SJSA1 (cell line): ENCODE measurements around the gene GPR87. TPM values are rescaled to one million over a fixed set of nuclear protein-coding genes. Genes with fewer than 3 reads are reported as not detected.
A peak's percentile ranks its signal among the peaks of the same experiment; 100 is the strongest.

Experiments
- DNase-seq, 2 experiments: peaks; one replicate each; pipeline ENCODE4 v3.0.0-alpha.2; 2015 to 2020; ENCODE audit warnings: low spot score in 2 of 2, low read depth in 1 of 2
- H3K27ac ChIP-seq: fragments of 250-450 bp; sonication (Bioruptor Pico); 2 replicates; pipeline ENCODE4 v1.5.1; 2020; ENCODE audit warnings: mild to moderate bottlenecking, moderate library complexity
- H3K27me3 ChIP-seq: fragments of 250-450 bp; sonication (Bioruptor Pico); replicated peaks from 2 replicates; pipeline ENCODE4 v1.5.1; 2020; ENCODE audit warnings: mild to moderate bottlenecking, moderate library complexity
- H3K36me3 ChIP-seq: fragments of 250-450 bp; sonication (Bioruptor Pico); 2 replicates; pipeline ENCODE4 v1.5.1; 2020; ENCODE audit warnings: mild to moderate bottlenecking
- H3K4me1 ChIP-seq: fragments of 250-450 bp; sonication (Bioruptor Pico); replicated peaks from 2 replicates; pipeline ENCODE4 v1.6.1; 2021; ENCODE audit warnings: mild to moderate bottlenecking
- H3K4me3 ChIP-seq: fragments of 250-450 bp; sonication (Bioruptor Pico); 2 replicates; pipeline ENCODE4 v1.5.1; 2020; ENCODE audit warnings: mild to moderate bottlenecking
- H3K9me3 ChIP-seq: fragments of 250-450 bp; sonication (Bioruptor Pico); replicated peaks from 2 replicates; pipeline ENCODE4 v1.5.1; 2020; ENCODE audit warnings: mild to moderate bottlenecking
- total RNA-seq: library from RNA; depleted of rRNA; stranded (reverse); fragments of >200 nt; shearing (Covaris generic); gene quantifications from 2 replicates; pipeline ENCODE4 v1.2.3, GENCODE V29; 2014

The GPR87 gene
- total RNA-seq, 1 experiment from 2014 or later, result 0.29 TPM

DNA sequence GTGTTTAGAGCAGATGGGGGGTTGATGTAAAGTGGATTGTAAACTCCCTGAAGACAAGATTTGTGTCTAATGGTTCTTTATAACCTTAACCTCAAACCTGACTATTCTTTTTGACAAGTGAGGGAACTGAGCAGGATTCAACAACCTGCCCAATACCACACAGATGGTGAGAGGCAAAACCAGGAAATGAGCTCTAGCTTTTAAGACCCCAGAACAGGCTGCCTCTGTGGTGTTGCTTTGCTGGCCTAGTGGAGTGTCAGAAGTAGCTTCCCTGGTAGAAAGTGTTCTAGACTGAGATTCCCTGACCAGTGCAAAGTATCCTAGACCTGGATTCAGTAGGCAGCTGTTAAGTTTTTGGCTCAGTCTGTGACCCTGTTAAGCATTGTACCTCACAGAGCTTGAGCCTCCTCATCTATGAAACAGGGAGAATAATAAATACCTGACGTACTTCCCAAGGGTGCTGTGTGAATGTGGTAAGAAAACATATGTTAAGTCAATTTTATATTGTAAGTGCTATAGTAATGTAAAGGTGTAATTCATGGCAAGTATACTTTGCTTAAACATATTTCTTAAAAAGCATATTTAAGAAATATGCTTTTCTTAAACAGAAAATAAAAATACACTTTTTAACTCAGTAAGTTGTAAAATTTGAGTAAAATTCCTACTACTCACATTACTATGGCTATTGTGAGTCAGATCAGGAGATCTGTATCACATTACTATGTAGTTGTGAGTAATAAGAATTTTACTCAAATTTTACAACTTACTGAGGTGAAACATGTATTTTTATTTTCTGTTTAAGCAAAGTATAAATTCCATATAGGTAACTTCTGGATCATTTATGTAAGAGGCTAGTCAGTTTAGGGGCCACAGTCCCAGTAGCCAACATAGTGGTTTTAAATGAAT, 8.8 kb downstream of the GPR87 start:
- Histone ChIP-seq H3K4me1 (peaks cover 48% of the 10 kb centered on the region), H3K27me3 (no peaks in the 10 kb centered on the region), H3K9me3 (no peaks in the 10 kb centered on the region), H3K27ac (0 out of 2 replicates have a peak overlapping the region, but pooled peaks have one; percentile 1), H3K36me3 (no peaks in the 10 kb centered on the region), H3K4me3 (no peak overlapping the region)
- no peak for DNase-seq

DNA sequence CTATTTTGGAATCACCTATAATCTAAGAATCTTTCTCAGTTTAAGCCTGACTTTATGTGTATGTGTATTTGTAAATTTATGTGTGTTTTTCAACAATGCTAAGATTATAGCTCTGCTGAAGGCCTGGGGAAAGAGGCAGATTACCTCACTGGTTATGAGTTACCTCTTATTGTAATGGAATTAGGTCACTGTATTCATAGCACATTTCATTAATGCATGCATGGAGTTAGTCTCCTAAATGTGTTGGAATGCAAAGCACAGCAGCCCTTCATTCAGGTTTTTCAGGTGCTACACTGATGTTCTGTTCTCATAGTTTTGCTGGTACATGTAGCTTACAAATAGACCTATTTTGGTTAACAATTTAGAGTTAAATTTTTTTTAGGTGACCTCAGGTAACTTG, 9.5 kb downstream of the GPR87 start:
- DNase-seq, result no peak
- H3K27ac ChIP-seq, result peak overlapping the region; percentile 99
- H3K27me3 ChIP-seq, result no peaks in the 10 kb centered on the region
- H3K4me1 ChIP-seq, result peaks cover 49% of the 10 kb centered on the region
- H3K4me3 ChIP-seq, result no peak overlapping the region
- H3K36me3 ChIP-seq, result no peaks in the 10 kb centered on the region
- H3K9me3 ChIP-seq, result no peaks in the 10 kb centered on the region

DNA sequence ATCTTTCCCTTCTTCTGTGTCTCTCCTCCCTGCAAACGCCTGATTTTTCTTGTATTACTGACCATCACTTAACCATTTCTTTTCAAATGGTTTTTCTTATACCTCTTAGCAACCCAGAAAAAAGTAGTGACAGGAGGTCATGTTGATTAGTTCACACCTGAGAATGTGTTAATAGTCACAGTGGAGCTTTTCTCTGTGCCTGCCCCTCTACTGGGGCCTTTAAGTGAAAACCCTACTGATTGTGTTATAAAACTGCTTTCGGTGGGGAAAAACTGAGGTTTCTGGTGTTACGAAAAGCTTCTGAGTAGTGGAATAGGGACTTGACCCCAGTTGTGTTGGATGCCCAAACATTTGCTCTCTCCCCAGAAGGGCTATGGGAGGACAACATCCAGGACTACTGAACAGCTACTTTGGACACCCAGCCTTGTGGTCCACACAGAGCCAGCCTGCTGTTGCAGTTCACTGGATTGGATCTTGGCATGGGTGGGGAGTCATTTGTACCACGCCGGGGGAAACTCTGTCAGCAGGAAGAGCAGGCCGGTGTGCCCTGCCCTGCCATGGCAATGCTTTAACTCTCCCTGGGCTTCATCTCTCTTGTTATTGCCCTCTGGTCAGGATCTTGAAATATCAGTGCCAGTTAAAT, 10.3 kb downstream of the GPR87 start:
- no peaks in the 10 kb centered on the region for H3K9me3 ChIP-seq
- no peak overlapping the region for H3K4me3 ChIP-seq
- H3K36me3 ChIP-seq, result no peaks in the 10 kb centered on the region
- H3K27me3 ChIP-seq, result no peaks in the 10 kb centered on the region
- no peak for DNase-seq
- H3K27ac ChIP-seq, result peak overlapping the region; percentile 99
- peaks cover 58% of the 10 kb centered on the region for H3K4me1 ChIP-seq

DNA sequence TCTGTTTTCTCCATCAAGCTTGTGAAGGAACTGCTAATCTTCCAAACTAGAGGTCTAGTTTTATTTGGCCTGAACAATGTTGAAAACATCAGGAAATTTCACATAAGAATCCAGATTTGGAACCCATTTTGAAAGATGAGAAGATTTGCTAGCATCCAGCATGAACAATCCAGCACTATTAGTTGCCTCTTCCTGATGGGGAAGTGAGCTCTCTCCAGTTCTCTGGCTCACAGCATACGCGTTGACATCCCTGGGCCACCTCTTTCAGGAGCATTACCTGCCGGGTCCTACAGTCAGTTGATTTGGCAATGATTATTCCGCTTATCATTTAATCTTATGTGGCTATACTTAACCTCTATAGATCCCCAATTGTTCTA, 10.9 kb downstream of the GPR87 start:
- DNase-seq, result no peak
- Histone ChIP-seq H3K4me3 (no peak overlapping the region; the same call in 1 of the 2 replicates), H3K27ac (peak overlapping the region; percentile 99), H3K27me3 (no peaks in the 10 kb centered on the region), H3K9me3 (no peaks in the 10 kb centered on the region), H3K4me1 (peaks cover 59% of the 10 kb centered on the region), H3K36me3 (no peaks in the 10 kb centered on the region)

DNA sequence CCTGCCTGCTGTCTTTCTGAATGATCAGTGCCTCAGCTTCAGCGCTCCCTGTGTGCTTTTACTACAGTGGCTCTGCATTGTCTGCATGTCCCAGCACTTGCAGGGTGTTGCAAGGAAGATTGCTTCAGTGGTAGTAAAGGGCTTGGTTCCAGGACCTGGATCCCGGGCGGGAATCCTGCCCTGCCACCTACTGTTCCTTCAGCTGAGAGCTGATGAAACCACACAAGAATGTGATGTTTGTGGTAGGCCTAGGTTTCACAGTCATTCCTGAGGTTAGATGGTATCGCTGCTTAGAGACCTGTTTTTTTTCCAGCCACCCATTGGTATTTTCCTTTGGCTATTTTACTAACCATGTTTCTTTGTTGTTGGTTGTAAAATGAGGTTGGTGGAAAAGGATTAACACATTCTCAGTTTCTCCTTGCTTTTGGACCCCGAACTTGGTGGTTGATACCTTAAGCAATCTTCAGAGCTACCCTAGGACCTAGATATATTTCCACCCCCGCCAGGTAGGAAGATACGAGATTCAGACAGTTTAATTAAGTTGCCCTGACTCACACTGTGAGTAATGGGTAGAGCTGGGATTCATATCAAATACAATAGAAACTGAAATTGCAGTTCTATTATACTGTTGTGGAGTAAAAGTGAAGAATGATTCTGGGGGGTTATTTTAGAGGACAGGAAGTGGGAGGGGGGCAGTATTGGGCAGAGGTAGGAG, 11.4 kb downstream of the GPR87 start:
- H3K4me1 ChIP-seq, result peaks cover 59% of the 10 kb centered on the region
- H3K36me3 ChIP-seq, result no peaks in the 10 kb centered on the region
- H3K4me3 ChIP-seq, result peak overlapping the region; percentile 18
- peak; percentile 92 to 96 for DNase-seq
- no peaks in the 10 kb centered on the region for H3K27me3 ChIP-seq
- H3K27ac ChIP-seq, result peak overlapping the region; percentile 99
- no peaks in the 10 kb centered on the region for H3K9me3 ChIP-seq

DNA sequence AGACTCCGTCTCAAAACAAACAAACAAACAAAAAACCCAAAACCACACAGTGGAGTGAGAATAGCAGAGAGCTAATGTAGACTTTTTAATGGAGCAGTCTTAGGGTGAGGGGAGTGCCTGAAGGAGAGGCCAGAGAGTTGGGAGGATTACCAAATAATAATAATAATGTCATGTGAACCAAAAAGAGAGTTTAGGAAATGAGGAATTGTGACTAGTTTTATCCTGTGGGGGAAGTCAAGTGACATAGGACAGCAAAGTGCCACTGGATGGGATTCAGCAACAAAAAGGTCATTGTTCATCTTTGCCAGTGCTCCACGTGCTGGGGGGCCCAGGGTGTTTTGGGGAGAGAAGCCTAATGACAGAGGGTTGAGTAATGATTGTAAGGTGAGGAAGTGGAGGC, 12.9 kb downstream of the GPR87 start:
- Histone ChIP-seq H3K27ac (no peak overlapping the region), H3K27me3 (no peaks in the 10 kb centered on the region), H3K4me1 (peaks cover 59% of the 10 kb centered on the region)

DNA sequence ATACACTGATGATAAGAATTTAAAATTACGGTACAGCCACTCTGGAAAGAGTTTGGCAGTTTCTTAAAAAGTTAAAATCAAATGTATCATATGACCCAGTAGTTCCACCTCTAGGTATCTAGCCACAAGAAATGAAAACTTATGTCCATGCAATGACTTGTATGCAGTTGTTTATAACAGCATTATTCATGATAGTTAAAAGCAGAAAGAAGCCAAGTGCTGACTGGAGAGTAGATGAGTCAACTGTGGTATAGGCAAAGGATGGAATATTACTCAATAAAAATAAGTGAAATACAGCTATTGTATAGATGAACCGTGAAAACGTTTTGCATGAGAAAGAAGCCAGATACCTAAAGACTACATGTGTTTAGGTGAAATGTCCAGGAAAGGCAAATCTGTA, 14.8 kb downstream of the GPR87 start:
- Histone ChIP-seq H3K4me1 (peaks cover 43% of the 10 kb centered on the region), H3K36me3 (no peaks in the 10 kb centered on the region), H3K27ac (no peak overlapping the region), H3K9me3 (no peaks in the 10 kb centered on the region), H3K27me3 (no peaks in the 10 kb centered on the region), H3K4me3 (no peak overlapping the region)
- peak in 1 of 2 experiments; percentile 30 for DNase-seq

More for the DNA sequence above, 12.9 kb downstream of the GPR87 start:
- Histone ChIP-seq H3K9me3 (no peaks in the 10 kb centered on the region), H3K4me3 (no peak overlapping the region), H3K36me3 (no peaks in the 10 kb centered on the region)
- DNase-seq, result no peak

DNA sequence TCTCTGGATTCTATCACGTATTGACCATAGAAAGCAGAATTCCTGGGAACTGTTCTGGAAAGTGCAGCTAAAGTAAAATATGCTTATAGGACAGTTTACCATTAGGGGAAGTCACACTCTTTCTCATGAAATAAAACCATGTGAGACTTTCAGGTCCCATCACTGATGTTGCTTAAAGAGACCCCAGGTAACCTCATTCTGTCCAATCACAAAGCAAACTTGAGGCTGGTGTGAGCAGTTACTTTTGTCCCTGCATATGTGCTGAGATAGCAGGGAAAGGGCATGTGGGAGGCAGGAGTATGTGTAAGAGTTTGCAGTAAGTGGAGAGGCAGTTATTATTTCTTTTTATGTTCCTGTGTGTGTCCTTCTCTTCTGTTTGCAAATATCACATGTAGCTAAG, 16.1 kb downstream of the GPR87 start:
- Histone ChIP-seq H3K9me3 (no peaks in the 10 kb centered on the region), H3K4me3 (no peak overlapping the region), H3K36me3 (no peaks in the 10 kb centered on the region), H3K4me1 (peaks cover 30% of the 10 kb centered on the region), H3K27ac (no peak overlapping the region), H3K27me3 (no peaks in the 10 kb centered on the region)
- DNase-seq, result no peak

DNA sequence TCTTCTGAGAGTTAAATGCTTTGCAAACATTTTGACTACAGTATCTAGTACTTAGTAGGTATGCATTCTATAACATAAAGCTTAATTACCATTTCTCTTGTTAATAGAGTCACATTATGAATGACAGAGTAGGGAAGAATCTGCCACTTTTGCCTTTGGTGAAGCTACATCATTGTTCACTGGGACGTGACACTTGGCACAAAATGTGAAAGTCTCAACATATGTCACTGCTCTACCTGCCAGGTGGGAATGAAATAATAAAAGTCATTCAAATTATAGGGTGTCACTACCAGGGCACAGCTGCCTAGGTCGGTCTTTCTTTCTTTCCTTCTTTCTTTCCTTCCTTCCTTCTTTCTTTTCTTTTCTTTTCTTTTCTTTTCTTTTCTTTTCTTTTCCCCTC, 17.6 kb downstream of the GPR87 start:
- Histone ChIP-seq H3K27me3 (no peaks in the 10 kb centered on the region), H3K27ac (no peak overlapping the region), H3K9me3 (no peaks in the 10 kb centered on the region), H3K4me1 (peaks cover 17% of the 10 kb centered on the region), H3K36me3 (no peaks in the 10 kb centered on the region), H3K4me3 (no peak overlapping the region)
- no peak for DNase-seq

DNA sequence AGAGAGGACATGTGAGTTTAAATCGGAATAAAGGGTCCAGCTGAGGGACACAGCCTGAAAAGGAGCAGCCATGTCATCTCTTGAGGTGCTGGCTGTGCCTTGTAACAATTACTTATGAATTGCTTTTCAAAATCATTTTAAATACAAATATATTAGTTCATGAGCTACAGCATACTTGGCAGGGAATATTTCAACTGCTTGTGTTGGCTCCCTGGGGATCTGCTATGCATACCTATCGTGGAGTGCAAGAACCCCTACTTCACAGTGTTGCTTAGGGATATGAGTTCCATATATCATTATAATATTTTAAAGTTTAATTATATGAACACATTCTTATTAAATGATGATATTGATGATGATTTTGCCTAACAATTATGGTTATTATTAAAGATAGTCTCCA, 19.2 kb downstream of the GPR87 start:
- H3K9me3 ChIP-seq, result no peaks in the 10 kb centered on the region
- H3K27me3 ChIP-seq, result no peaks in the 10 kb centered on the region
- no peak overlapping the region for H3K27ac ChIP-seq
- no peak overlapping the region for H3K4me3 ChIP-seq
- DNase-seq, result no peak
- no peaks in the 10 kb centered on the region for H3K36me3 ChIP-seq
- peaks cover 10% of the 10 kb centered on the region for H3K4me1 ChIP-seq

DNA sequence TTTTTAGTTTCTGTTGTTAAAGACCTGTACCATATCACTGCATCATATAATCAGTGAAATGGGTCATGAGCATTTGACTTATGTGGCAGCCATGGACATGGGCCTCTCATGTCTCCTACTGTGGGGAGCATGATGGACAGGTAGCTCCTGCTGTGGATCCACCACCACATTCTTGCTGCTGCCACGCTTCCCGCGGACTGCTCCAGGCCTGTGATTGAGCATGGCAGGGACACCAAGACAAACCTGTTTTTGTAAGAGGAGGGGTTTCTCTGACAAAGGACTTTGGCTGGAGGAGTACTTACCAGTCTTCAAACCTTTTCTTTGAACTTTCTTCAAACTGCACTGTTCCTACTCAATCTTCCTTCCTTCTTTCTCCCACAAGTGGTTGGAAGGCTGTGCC, 20.4 kb downstream of the GPR87 start:
- DNase-seq, result no peak
- no peaks in the 10 kb centered on the region for H3K36me3 ChIP-seq

DNA sequence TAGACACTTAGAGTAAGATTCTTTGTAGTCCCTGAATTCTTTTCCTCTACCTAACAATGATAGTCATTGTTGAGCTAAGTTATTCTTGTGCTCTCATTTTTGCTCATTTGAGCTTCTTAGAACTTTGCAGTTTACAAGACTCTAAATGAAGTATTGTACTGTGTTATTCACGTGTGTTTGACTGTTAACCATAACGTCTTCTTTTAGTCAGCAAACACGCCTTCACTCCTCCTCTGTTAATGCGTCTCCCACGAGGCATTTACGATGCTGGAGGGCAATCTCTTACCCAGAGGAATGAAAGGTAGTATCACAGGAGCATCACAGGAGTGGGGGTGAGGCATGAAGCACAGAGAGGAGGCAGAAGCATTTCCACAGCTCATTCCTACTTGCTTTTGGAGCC, 23.5 kb downstream of the GPR87 start:
- no peak for DNase-seq
- Histone ChIP-seq H3K27ac (no peak overlapping the region), H3K4me3 (no peak overlapping the region), H3K36me3 (no peaks in the 10 kb centered on the region), H3K27me3 (no peaks in the 10 kb centered on the region), H3K9me3 (no peaks in the 10 kb centered on the region), H3K4me1 (no peaks in the 10 kb centered on the region)

More for the DNA sequence above, 20.4 kb downstream of the GPR87 start:
- H3K4me1 ChIP-seq, result peaks cover under 1% of the 10 kb centered on the region; the same call in 1 of the 2 replicates
- no peaks in the 10 kb centered on the region for H3K27me3 ChIP-seq
- no peak overlapping the region for H3K27ac ChIP-seq
- H3K4me3 ChIP-seq, result no peak overlapping the region
- no peaks in the 10 kb centered on the region for H3K9me3 ChIP-seq

DNA sequence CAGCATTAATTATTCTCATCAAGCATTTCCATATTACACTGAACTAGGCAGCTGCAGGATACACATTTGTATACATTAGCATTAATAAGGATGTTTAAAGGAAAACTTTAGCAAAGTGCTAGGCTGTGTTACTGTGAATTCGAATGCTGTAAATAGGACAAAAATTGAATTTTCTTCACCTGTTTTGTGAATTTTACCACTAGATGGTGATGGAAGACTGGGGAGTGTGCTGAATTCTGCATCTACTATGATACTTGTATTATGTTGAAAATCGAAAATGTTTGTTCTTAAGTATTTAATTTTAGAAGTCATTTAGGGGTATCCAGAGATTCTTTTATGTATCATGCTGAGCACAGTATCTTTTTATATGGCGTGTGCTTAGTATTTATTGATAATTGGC, 25.9 kb downstream of the GPR87 start:
- no peak for DNase-seq

DNA sequence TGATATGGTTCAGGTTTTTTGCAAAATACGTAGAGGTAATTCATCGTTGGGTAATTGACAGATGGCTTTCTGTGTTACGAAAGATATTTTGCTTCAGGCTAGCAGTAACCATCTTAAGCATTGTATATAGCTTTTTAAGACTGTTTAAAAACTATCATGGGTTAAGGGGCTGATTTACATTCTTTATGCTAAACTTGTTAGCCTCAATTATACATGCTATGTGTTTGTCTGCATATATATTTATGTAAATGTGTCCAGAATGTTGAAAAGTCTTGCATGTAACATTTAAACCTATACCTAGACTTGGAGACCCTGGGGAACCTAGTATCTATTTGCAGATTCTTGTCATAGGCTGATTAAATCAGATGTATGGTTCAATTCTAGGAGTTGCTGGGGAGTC, 27.2 kb downstream of the GPR87 start:
- no peaks in the 10 kb centered on the region for H3K27me3 ChIP-seq
- H3K27ac ChIP-seq, result no peak overlapping the region

More for the DNA sequence above, 25.9 kb downstream of the GPR87 start:
- Histone ChIP-seq H3K4me1 (no peaks in the 10 kb centered on the region), H3K36me3 (no peaks in the 10 kb centered on the region), H3K27me3 (no peaks in the 10 kb centered on the region), H3K4me3 (no peak overlapping the region), H3K27ac (no peak overlapping the region), H3K9me3 (no peaks in the 10 kb centered on the region)

More for the DNA sequence above, 27.2 kb downstream of the GPR87 start:
- no peak for DNase-seq
- Histone ChIP-seq H3K9me3 (no peaks in the 10 kb centered on the region), H3K4me3 (no peak overlapping the region), H3K4me1 (peaks cover 3% of the 10 kb centered on the region), H3K36me3 (no peaks in the 10 kb centered on the region)
